Stimulated activated CD4-positive, alpha-beta T cell treated with anti-CD3 and anti-CD28 coated beads, Interleukin-1b, Interleukin-23, amount 100 ng/mL, for 4 hours (primary cell): ENCODE results near the gene ZBED4.
"Not testable (repeated sequence)": the region's sequence is repeated elsewhere in the genome, so short reads cannot be mapped to it uniquely, and the experiment has no call there.

Experiments used
- DNase-seq, 2 donors: peaks; one replicate each; pipeline ENCODE4 v3.0.0-alpha.2; 2020; ENCODE audit warnings: low read depth in 2 of 2

Gene ZBED4

GRCh38 chr22:49852898-49853894 lies at the start of gene ZBED4:
TSS of gene ZBED4 (plus strand) at chr22:49853844. CDS start at chr22:49883663, 29,819 bp downstream.
- DNase-seq = peak; percentile 98 to 99

DNA sequence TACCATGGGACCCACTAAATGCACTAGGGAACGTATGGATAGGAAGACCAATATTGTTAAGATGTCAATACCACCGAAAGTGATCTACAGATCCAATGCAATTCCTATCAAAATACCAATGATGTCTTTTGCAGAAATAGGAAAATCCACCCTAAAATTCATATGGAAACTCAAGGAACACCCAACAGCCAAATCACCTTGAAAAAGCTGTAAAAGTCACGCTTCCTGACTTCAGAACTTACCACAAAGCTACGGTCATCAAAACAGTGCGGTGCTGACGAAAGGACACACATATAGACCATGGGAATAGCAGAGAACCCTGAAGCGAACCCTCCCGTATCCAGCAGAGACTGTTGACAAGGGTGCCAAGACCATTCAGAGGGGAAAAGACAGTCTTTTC lies 46.5 kb upstream of the ZBED4 start:
- no peak for DNase-seq

- no peak for DNase-seq
These were observed 45.6 kb upstream of the ZBED4 start for GRCh38 chr22:49807780-49808708.

DNA sequence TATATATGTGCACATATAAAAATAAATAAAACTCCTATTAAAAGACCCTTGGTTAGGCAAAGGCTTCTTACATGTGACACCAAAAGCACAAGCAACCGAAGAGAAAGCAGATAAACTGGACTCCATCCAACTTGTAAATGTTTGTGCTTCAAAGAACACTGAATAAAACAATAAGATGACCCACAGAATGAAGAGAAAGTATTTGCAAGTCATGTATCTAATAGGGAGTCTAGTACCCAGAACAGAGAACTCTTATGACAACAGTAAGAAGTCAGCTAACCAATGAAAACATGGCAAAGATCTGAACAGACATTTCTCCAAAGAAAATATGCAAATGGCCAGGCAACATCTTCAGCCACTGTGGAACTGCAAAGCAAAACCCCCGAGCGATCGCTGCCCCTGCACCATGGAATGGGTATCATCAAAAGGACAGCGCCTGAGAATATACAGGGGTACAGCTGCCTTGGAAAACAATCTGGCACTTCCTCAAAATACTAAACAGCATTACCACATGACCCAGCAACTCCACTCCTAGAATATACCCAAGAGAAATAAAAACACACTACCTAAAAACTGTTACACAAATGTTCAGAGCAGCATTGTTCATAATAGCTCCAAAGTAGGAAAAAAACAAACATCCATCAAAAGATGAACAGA lies 43.2 kb upstream of the ZBED4 start:
- DNase-seq = no peak

DNA sequence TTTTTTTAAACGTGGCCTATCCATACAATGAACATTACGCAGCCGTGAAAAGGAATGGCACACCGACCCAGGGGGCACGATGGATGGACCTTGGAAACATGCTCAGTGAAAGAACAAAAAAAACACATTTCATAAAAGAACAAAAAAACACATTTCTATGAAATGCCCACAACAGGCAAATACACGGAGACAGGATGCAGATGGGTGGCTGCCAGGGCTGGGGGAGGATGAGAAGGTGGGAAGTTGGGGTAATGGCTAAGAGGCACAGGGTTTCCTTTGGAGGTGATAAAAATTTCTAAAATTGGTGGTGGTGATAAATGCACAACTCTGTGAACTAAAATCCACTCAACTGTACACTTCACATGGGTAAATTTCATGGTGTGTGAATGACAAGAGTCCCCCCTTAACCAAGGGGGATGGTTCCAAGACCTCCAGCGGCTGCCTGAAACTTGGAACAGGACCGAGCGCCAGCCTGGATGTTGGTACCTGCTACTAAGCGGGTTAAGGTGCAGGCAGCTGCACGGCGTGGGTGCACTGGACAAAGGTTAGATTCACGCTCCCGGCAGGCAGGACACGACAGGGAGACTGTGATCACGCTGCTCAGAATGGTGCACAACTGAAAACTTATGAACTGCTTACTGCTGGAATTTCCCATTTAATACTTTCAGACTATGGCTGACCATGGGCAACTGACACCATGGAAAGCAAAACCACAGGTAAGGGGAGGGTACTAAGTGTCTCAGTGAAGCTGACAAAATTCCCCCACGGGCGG lies 42.4 kb upstream of the ZBED4 start:
- no peak for DNase-seq

- no peak for DNase-seq
These were observed 40.8 kb upstream of the ZBED4 start for GRCh38 chr22:49812838-49813237.

GRCh38 chr22:49814164-49814686 lies 39.4 kb upstream of the ZBED4 start:
- DNase-seq = no peak

DNA sequence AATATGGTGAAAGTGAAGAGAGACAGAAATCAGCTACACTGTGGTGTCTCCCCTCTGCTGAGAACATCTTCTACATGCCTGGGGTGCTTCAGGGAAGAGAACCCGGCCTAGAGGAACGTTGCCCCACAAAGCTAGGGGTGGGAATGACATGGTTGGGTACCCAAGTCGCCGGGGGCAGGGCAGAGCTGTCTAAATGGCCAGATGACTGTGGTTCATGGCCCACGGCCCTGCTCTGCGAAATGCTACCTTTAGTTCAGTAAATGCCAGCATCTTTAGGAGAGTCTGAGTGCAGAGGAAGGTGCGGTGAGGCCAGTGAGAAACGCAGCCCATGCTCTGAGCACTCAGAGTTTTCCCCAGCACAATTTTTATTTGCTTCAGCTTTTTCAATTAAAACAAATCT lies 38.8 kb upstream of the ZBED4 start:
- no peak for DNase-seq

GRCh38 chr22:49815641-49816091 lies 38.0 kb upstream of the ZBED4 start:
- DNase-seq = no peak

DNA sequence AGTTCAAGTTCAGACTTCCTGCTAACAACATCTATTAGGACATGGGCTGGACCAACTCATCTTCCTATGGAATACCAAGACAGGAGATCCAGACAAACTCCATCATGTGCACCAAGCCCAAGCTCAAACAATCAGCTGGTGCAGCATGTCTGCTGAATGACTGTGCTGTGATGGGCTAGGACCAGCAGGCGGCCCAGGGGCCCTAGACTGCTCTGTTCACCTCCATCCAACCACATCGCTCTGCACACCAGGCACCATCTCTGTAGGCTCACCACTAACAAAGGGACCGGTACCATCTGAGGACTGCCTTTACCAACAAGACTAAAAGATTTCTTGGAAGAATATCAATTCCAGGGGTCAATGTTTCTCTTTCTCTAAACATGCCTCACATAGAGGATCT lies 36.3 kb upstream of the ZBED4 start:
- no peak for DNase-seq

DNA sequence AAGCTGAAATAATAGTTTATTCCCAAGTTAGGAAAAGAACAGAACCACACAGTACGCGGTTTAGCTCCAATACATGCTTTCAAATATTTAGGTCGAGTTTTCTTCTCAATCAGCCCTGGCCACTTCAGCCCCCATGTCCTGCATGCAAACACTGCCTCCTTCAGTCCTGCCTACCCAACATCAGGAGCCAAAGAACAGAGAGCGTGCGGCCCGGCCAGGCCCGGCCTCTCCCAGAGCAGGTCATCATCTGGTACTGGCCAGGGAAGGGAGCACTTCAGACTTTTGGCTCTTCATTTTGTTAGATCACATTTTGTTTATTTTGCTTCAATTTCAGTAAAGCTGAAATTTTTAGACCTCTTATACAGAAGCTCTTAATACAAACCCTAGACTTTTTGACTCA lies 32.7 kb upstream of the ZBED4 start:
- no peak for DNase-seq

- DNase-seq = not testable (repeated sequence)
These were observed 31.9 kb upstream of the ZBED4 start for GRCh38 chr22:49821741-49822140.

- DNase-seq = no peak
These were observed 30.2 kb upstream of the ZBED4 start for GRCh38 chr22:49823289-49824045.

- no peak for DNase-seq
These were observed 29.3 kb upstream of the ZBED4 start for GRCh38 chr22:49824185-49824925.

DNA sequence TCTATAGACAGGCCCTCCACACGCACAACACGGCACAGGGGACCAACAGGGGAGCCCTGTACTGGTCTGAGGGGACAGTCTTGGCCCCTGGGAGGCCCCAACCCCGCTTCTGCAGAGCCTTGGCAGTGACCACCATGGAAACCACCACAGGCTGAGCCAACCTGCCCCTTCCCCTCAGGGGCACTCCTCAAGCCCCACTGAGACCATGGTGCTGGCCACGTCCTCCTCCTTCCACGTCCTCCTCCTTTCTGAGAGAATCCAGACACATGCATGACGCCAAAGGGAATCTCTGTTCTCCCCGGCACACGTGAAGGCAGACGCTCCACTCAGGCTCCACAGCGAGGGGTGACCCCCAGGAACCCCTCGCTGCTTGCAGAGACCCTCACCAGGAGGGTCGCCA lies 28.7 kb upstream of the ZBED4 start:
- DNase-seq = no peak

DNA sequence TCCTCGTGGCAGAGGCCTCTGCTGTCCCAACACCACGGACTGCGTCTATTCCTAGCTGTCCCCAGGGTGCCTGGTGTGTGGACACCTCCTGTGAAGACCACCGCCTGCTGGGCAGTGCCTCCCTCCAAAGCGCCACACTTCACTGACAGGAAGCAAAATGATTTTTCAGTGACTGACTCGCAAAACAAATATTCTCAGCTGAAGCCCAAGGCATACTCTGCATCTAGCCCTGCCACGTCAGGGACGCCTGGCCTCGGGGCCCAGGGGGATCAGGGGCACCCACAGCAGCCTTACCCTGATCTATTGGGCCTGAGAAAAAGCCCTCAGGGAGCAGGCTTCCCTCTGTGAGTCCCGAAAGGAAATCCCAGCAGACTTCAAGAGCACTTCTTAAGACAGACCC lies 28.2 kb upstream of the ZBED4 start:
- DNase-seq = no peak

DNA sequence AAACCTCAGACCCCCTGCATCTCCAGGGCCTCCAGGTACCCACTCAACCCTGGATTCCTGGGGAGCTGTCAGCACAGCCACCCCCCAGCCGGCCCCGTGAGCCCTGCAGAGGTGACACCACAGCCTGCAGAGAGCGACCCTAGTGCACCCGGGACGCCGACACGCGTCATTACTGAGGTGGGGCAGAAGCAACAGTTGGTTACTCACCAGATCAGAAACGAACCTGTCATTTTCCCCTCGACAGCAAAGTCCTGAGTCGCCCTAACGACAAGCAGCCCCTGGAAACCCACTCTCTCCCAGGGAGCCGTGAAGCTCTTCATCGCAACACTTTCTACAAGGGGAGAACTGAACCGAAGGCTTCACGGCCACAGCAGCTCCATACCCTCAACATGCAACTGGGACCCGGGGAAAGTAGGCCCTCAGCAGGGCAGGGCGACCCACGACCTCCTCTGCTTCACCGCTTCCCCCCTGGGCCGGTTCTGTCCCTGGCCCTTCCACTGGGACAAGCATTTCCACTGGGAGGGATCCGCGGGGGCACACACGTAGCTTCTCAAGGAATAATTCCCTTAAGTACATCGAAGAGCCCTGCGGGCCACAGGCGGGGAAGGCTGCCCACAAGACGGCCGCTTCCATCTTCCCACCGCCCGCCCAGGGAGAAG lies 27.6 kb upstream of the ZBED4 start:
- peak; percentile 40 to 51 for DNase-seq

- peak in 1 of 2 donors; percentile 25 for DNase-seq
These were observed 26.9 kb upstream of the ZBED4 start for GRCh38 chr22:49826603-49827270.
